Activated naive CD4-positive, alpha-beta T cell treated with anti-CD3 and anti-CD28 coated beads for 36 hours (primary cell): ENCODE results near the gene SOX6. TPM values are rescaled to one million over a fixed set of nuclear protein-coding genes. Genes with fewer than 3 reads are reported as not detected.

Experiments
- CTCF ChIA-PET: fragments of 350-600 bp; sonication (Branson Sonifier 250); formaldehyde crosslinking; loops from one replicate; lab custom pipeline; 2021; ENCODE audit warnings: antibody characterized with exemption; lab: Charles Lee
- DNase-seq: peaks from one replicate; pipeline ENCODE4 v3.0.0-alpha.2; 2020
- H3K27ac Mint-ChIP-seq: one replicate; pipeline ENCODE4 v1.8.0; 2021; ENCODE audit warnings: mild to moderate bottlenecking, mixed read lengths
- H3K27me3 Mint-ChIP-seq: one replicate; pipeline ENCODE4 v1.8.0; 2021; ENCODE audit warnings: low read depth, mixed read lengths
- H3K36me3 Mint-ChIP-seq: one replicate; pipeline ENCODE4 v1.8.0; 2021; ENCODE audit warnings: low read depth, mixed read lengths
- H3K4me1 Mint-ChIP-seq: one replicate; pipeline ENCODE4 v1.8.0; 2021; ENCODE audit warnings: low read depth, mixed read lengths
- H3K4me3 Mint-ChIP-seq: one replicate; pipeline ENCODE4 v1.8.0; 2021; ENCODE audit warnings: mild to moderate bottlenecking, moderate library complexity, mixed read lengths
- H3K9me3 Mint-ChIP-seq: one replicate; pipeline ENCODE4 v1.8.0; 2021; ENCODE audit warnings: mixed read lengths
- intact Hi-C: fragments of 100-400 bp; cut with micrococcal nuclease; formaldehyde crosslinking; loops from one replicate; pipeline ENCODE4 v1.15.1; 2023
- total RNA-seq, 2 experiments: library from RNA; stranded (reverse); gene quantifications; one replicate each; pipeline ENCODE4 v1.2.3, GENCODE V29; 2021

Gene SOX6
- total RNA-seq, 2 experiments from 2014 or later = not detected

- Mint-ChIP-seq H3K4me1 (no peaks in the 10 kb centered on the region), H3K36me3 (no peaks in the 10 kb centered on the region), H3K27me3 (no peaks in the 10 kb centered on the region), H3K27ac (no peak overlapping the region), H3K4me3 (no peak overlapping the region), H3K9me3 (no peaks in the 10 kb centered on the region)
- intact Hi-C loops = no loop called here
- peak; percentile 20 for DNase-seq
- CTCF ChIA-PET = no interaction called here
Observed at GRCh38 chr11:16280256-16280682, 76.1 kb downstream of the SOX6 start.

DNA sequence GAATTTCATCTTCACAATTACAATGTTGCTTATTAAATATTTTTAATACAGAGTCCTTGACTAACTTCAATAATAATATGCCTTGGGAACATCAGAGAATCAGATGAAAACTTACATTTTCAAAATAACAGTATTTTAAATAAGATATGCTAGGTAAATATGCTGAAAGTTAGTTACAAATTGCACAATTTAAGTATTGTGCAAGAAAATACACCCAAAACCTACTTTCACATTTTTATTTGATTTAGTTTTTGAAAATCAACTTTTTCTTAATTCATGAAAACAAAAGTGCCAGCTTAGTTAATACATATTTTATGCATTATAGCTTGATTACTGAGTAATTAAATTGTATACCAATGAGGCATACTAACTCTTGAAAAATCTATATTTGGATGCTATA lies 76.8 kb downstream of the SOX6 start:
- CTCF ChIA-PET = no interaction called here
- Mint-ChIP-seq H3K9me3 (no peaks in the 10 kb centered on the region), H3K36me3 (no peaks in the 10 kb centered on the region), H3K27ac (no peak overlapping the region), H3K27me3 (no peaks in the 10 kb centered on the region), H3K4me3 (no peak overlapping the region), H3K4me1 (no peaks in the 10 kb centered on the region)
- intact Hi-C loops = no loop called here
- DNase-seq = no peak

DNA sequence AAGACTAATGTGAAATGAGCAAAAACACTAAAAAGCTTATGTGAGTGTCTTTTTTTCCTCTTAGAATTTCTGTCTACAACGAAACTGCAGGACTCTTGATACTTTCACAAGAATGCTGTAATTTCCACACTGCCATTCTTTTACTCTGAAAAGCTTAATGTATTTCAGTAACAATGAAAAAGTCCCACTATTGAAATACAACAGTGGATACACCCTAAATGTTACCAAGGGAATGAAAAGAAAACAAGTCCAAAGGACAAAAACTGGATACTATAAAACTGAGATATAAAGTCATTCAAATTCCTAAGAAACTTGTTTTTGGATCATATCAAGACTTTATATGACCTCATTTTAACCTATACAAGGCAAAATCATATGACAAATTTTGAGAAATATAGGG lies 77.4 kb downstream of the SOX6 start:
- H3K4me1 Mint-ChIP-seq = no peaks in the 10 kb centered on the region
- no peak overlapping the region for H3K4me3 Mint-ChIP-seq
- intact Hi-C loops = no loop called here
- no peaks in the 10 kb centered on the region for H3K27me3 Mint-ChIP-seq
- no peaks in the 10 kb centered on the region for H3K36me3 Mint-ChIP-seq
- DNase-seq = no peak
- CTCF ChIA-PET = no interaction called here
- no peak overlapping the region for H3K27ac Mint-ChIP-seq
- no peaks in the 10 kb centered on the region for H3K9me3 Mint-ChIP-seq

DNA sequence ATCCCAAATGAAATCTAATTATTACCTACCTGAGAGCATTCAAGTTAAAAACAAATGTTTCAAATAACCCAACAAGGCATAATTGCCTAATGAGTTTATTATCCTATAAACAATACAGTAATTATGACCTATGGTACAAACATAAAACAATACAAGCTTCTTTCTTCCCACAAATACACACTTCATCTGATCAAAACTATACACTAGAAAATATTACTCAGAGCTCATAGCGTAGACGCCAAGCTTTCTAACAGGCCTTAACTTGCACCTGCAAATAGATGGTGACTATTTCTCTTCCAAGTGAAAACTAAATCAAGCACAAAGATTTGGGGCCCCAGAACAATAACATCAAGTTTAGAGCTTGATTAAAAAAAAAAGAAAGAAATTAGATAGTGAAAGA lies 78.1 kb downstream of the SOX6 start:
- no peaks in the 10 kb centered on the region for H3K27me3 Mint-ChIP-seq
- DNase-seq = no peak
- H3K9me3 Mint-ChIP-seq = peaks cover 2% of the 10 kb centered on the region
- H3K36me3 Mint-ChIP-seq = no peaks in the 10 kb centered on the region
- intact Hi-C loops = no loop called here
- no peaks in the 10 kb centered on the region for H3K4me1 Mint-ChIP-seq
- CTCF ChIA-PET = no interaction called here
- H3K4me3 Mint-ChIP-seq = no peak overlapping the region
- no peak overlapping the region for H3K27ac Mint-ChIP-seq

DNA sequence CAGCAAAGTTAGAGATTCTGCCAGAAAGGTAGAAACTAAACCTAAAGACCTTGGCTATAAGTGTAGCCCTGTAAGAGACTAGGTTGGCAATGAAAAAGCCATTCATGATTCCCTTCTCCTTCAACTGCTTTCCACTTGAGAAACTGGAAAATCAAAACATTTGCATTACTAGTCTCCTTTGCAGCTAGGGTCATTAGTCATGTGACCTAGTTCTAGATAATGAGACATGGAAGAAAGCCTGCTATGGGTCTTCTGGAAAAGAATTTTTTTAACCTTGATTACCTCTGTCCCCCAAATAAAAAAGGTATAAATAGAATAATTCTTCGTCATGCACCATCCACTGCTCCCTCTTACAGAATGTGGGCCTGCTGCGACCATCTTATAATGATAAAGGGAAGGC lies 80.1 kb downstream of the SOX6 start:
- peaks cover 2% of the 10 kb centered on the region for H3K9me3 Mint-ChIP-seq
- H3K27me3 Mint-ChIP-seq = no peaks in the 10 kb centered on the region
- no peak overlapping the region for H3K27ac Mint-ChIP-seq
- H3K4me1 Mint-ChIP-seq = no peaks in the 10 kb centered on the region
- no peak for DNase-seq
- CTCF ChIA-PET = no interaction called here
- no peak overlapping the region for H3K4me3 Mint-ChIP-seq
- intact Hi-C loops = no loop called here
- H3K36me3 Mint-ChIP-seq = no peaks in the 10 kb centered on the region

- intact Hi-C loops = no loop called here
- no peak for DNase-seq
- Mint-ChIP-seq H3K27ac (no peak overlapping the region), H3K4me3 (no peak overlapping the region), H3K36me3 (no peaks in the 10 kb centered on the region), H3K27me3 (no peaks in the 10 kb centered on the region), H3K4me1 (no peaks in the 10 kb centered on the region), H3K9me3 (peaks cover 2% of the 10 kb centered on the region)
- CTCF ChIA-PET = no interaction called here
Observed at GRCh38 chr11:16271258-16271657, 85.1 kb downstream of the SOX6 start.

- CTCF ChIA-PET = no interaction called here
Observed at GRCh38 chr11:16266021-16266420, 90.3 kb downstream of the SOX6 start.

GRCh38 chr11:16265022-16265421 lies 91.3 kb downstream of the SOX6 start:
- H3K27ac Mint-ChIP-seq = no peak overlapping the region

More at GRCh38 chr11:16266021-16266420, 90.3 kb downstream of the SOX6 start:
- Mint-ChIP-seq H3K9me3 (peaks cover 1% of the 10 kb centered on the region), H3K27ac (no peak overlapping the region), H3K4me1 (no peaks in the 10 kb centered on the region), H3K4me3 (no peak overlapping the region), H3K27me3 (no peaks in the 10 kb centered on the region), H3K36me3 (no peaks in the 10 kb centered on the region)
- no peak for DNase-seq
- intact Hi-C loops = no loop called here

DNA sequence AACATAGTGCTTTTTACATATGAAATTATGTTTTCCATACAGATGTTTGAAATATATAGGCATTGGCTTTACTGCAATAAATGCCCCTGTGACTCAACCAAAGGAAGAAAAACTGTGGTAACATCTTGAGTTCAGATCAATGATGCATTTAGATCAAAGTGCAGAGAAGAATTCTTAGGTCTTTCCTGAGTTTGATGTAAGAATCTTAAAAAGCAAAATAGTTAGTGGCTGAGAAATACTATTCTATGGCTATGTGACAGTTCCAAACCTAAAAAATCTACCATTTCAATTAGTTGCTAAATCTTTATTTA lies 93.7 kb downstream of the SOX6 start:
- CTCF ChIA-PET = no interaction called here
- H3K27ac Mint-ChIP-seq = no peak overlapping the region
- no peak for DNase-seq
- H3K27me3 Mint-ChIP-seq = no peaks in the 10 kb centered on the region
- H3K9me3 Mint-ChIP-seq = peaks cover 4% of the 10 kb centered on the region
- H3K36me3 Mint-ChIP-seq = no peaks in the 10 kb centered on the region
- intact Hi-C loops = no loop called here
- no peaks in the 10 kb centered on the region for H3K4me1 Mint-ChIP-seq
- H3K4me3 Mint-ChIP-seq = no peak overlapping the region

More at GRCh38 chr11:16265022-16265421, 91.3 kb downstream of the SOX6 start:
- Mint-ChIP-seq H3K36me3 (no peaks in the 10 kb centered on the region), H3K27me3 (no peaks in the 10 kb centered on the region), H3K4me3 (no peak overlapping the region), H3K4me1 (no peaks in the 10 kb centered on the region), H3K9me3 (peaks cover 4% of the 10 kb centered on the region)
- CTCF ChIA-PET = no interaction called here
- intact Hi-C loops = no loop called here
- no peak for DNase-seq

GRCh38 chr11:16261836-16262644 lies 94.3 kb downstream of the SOX6 start:
- Mint-ChIP-seq H3K27ac (no peak overlapping the region), H3K27me3 (no peaks in the 10 kb centered on the region), H3K9me3 (peaks cover 4% of the 10 kb centered on the region), H3K36me3 (no peaks in the 10 kb centered on the region), H3K4me1 (no peaks in the 10 kb centered on the region), H3K4me3 (no peak overlapping the region)
- CTCF ChIA-PET = no interaction called here
- intact Hi-C loops = no loop called here
- DNase-seq = no peak

DNA sequence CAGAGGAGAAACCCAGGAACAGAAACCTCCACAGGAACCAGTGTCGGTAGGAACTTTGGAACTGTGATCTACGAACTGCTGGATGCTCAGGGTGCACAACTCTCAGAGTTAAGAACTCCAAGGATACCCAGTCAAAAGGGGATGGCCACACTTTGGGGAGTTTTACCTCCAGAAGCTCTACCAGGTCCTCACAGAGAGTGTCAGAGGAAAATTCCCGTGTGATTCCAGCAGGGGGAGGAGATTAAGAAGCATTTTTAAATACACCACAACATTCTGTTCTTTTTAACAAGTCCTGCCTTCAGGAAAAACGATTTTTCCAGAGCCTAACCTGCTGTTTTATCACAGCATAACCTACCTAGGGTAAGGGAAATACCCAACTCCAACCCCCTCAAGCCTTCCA lies 104.0 kb downstream of the SOX6 start:
- CTCF ChIA-PET = no interaction called here

GRCh38 chr11:16248248-16248647 lies 108.1 kb downstream of the SOX6 start:
- no peak for DNase-seq
- CTCF ChIA-PET = no interaction called here
- intact Hi-C loops = no loop called here
- Mint-ChIP-seq H3K27ac (no peak overlapping the region), H3K36me3 (no peaks in the 10 kb centered on the region), H3K4me1 (no peaks in the 10 kb centered on the region), H3K9me3 (peaks cover 2% of the 10 kb centered on the region), H3K27me3 (no peaks in the 10 kb centered on the region), H3K4me3 (no peak overlapping the region)

More for the DNA sequence above, 104.0 kb downstream of the SOX6 start:
- Mint-ChIP-seq H3K27ac (no peak overlapping the region), H3K9me3 (peaks cover 4% of the 10 kb centered on the region), H3K4me3 (no peak overlapping the region), H3K36me3 (no peaks in the 10 kb centered on the region), H3K27me3 (no peaks in the 10 kb centered on the region), H3K4me1 (no peaks in the 10 kb centered on the region)
- no peak for DNase-seq
- intact Hi-C loops = no loop called here

GRCh38 chr11:16242806-16243205 lies 113.5 kb downstream of the SOX6 start:
- Mint-ChIP-seq H3K27ac (no peak overlapping the region), H3K4me1 (no peaks in the 10 kb centered on the region), H3K27me3 (no peaks in the 10 kb centered on the region), H3K36me3 (no peaks in the 10 kb centered on the region), H3K4me3 (no peak overlapping the region), H3K9me3 (no peaks in the 10 kb centered on the region)
- intact Hi-C loops = no loop called here
- DNase-seq = no peak
- CTCF ChIA-PET = no interaction called here
